ENCODE results near the gene EEF2.

EEF2 gene

DNA sequence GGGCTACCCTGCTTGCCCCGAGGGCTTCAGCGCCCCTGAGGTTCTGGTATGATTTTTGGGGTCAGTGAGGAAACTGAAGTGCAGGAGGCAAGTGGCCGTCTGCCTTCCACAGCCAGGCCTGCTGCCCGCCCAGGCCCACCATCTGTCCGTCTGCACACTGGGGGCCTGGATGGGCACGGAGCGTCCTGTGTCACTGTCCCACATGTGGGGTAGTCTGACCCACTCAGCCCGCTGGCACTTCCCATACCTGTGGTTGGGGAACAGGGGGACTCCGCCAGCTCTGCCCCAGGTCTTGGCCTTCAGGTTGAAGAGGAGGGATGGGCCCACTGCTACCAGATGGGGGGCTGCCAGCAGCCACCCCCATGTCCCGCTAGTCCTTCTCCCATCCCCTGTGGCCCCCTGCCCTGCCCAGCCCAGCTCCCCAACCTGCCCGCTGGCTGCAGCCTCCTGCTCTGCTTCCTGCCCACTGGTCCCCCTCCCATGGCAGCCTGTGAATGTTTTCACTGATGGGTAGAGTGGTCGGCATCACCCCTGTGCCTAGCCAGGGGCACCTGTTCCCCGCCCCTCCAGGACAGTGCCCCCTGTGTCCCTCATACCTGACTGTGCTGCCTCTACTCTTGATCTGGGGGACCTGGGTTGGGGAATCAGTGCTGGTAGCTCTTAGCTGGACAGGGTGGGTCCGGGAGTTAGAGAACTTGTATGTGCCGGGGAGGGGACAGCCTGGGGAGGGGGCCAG lies 31.8 kb upstream of the EEF2 start:
- H3K27me3 ChIP-seq (ENCODE audit: insufficient read depth, low read depth, severe bottlenecking) = no peaks in the 10 kb centered on the region
- TF ChIP-seq, protein P1, sequence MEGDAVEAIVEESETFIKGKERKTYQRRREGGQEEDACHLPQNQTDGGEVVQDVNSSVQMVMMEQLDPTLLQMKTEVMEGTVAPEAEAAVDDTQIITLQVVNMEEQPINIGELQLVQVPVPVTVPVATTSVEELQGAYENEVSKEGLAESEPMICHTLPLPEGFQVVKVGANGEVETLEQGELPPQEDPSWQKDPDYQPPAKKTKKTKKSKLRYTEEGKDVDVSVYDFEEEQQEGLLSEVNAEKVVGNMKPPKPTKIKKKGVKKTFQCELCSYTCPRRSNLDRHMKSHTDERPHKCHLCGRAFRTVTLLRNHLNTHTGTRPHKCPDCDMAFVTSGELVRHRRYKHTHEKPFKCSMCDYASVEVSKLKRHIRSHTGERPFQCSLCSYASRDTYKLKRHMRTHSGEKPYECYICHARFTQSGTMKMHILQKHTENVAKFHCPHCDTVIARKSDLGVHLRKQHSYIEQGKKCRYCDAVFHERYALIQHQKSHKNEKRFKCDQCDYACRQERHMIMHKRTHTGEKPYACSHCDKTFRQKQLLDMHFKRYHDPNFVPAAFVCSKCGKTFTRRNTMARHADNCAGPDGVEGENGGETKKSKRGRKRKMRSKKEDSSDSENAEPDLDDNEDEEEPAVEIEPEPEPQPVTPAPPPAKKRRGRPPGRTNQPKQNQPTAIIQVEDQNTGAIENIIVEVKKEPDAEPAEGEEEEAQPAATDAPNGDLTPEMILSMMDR (IDR thresholded peaks at IDR 0.05; ENCODE audit: low read depth, low read length) = no peak
- no peaks in the 10 kb centered on the region for H3K9me3 ChIP-seq (ENCODE audit: severe bottlenecking)

DNA sequence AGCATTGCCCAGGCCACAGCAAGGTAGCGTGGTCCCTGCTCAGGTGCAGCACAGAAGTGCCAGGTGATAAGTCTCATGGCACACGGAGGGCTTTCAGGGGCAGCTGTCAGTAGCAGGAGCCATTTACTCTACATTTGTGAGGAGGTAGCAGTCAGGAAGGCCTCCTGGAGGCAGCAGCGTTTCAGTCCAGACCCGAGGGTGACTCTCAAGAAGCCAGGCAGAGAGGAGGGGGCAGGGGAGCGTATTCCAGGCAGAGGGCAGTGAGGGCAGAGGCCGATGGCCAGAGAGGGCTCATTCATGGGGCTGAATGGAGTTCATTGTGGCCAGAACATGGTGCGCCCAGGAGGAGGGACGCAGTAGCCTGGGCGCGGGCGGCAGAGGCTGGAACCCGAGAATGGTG lies 31.2 kb upstream of the EEF2 start:
- DNase-seq = no peak
- no peak overlapping the region for H3K4me3 ChIP-seq (ENCODE audit: low read depth, low read length)
- no peaks in the 10 kb centered on the region for H3K9me3 ChIP-seq (ENCODE audit: severe bottlenecking)
- TF ChIP-seq, protein P1 (IDR thresholded peaks at IDR 0.05; ENCODE audit: low read depth, low read length) = no peak
- peaks cover 68% of the 10 kb centered on the region for H3K36me3 ChIP-seq
- no peak overlapping the region for H3K27ac ChIP-seq
- no peaks in the 10 kb centered on the region for H3K27me3 ChIP-seq (ENCODE audit: insufficient read depth, low read depth, severe bottlenecking)

More for the DNA sequence above, 31.8 kb upstream of the EEF2 start:
- Histone ChIP-seq H3K27ac (no peak overlapping the region), H3K36me3 (peaks cover 72% of the 10 kb centered on the region), H3K4me3 (ENCODE audit: low read depth, low read length) (no peak overlapping the region)
- DNase-seq = no peak

DNA sequence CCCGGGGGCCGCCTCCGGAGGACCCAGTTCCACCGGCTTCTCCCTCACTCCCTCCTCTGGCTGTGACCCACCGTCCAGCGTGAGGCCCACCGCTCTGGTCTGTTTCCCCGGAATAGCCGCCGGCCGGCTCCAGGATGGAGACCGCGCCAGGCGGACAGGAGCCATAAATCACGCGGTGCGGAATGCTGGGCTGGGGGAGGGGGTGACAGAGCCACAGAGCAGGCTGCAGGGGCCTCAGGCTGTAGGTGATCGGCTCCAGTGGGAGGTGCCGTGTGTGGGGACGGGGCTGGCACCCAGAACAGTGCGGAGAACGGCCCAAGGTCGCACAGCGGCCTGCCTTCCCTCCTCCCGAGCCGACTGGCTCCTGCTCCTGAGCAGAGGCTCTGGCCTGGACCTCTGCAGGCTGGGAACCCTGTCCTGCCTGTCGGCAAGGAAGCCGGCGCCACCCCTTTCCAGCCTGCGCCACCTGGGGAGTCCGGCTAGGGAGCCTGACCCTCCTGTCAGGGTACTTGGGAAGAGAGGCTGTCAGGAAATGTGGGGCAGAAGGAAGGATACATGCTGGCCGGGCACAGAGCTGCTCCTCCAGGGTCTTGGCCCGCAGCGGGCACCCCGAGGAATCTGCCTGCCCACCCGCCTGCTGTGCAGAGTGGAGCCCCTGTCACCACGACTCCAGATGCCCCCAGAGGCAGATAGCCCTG lies 30.6 kb upstream of the EEF2 start:
- peaks cover 69% of the 10 kb centered on the region for H3K36me3 ChIP-seq
- DNase-seq = no peak

DNA sequence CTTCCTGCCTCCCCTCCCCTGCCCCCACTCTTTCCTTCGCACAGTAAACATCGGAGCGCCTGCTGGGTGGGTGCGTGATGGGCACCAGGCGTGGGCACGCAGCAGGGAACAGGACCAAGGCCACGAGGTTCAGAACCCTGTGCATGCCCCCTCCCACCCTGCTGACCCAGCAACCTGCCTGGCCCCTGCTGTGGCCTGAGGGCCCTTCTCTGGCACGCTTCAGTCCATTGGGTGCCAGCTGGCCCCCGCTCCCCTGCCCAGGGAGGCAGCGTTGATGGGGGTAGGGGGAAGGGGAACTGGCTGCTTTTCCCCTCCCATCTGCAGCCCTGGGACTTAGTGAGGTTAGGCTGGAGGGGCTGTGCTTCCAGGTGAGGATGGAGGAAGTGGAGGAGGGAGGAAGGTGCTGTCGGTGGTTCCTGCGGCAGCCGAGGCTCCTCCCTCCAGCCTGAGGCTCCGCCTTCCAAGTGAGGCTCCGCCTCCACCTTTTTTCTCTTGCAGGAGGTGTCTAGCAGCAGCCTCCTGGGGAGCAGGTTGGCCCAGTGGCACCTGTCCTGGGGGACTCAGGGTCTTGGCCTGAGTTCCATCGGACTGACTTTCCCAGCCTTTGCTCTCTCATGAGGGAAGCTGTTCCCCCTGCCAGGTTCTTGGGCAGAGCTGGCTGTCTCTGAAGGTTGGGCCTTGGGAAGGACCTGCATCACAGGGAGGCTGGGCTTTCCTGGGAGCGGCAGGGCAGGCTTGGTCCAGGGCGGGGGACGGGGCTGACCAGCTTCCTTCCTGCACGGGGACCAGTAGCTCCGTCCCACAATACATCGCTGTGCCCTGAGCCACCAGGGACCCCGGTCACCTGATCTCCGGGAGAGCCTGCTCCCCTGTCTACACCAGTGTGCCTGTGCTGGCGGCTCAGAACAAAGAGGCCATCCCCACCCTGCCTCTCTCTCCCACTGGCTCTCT lies 29.6 kb upstream of the EEF2 start:
- Histone ChIP-seq H3K27me3 (ENCODE audit: insufficient read depth, low read depth, severe bottlenecking) (no peaks in the 10 kb centered on the region), H3K36me3 (peaks cover 71% of the 10 kb centered on the region), H3K4me3 (ENCODE audit: low read depth, low read length) (no peak overlapping the region), H3K27ac (no peak overlapping the region), H3K9me3 (ENCODE audit: severe bottlenecking) (no peaks in the 10 kb centered on the region)
- no peak for DNase-seq
- TF ChIP-seq, protein P1 (IDR thresholded peaks at IDR 0.05; ENCODE audit: low read depth, low read length) = no peak

More for the DNA sequence above, 30.6 kb upstream of the EEF2 start:
- no peaks in the 10 kb centered on the region for H3K9me3 ChIP-seq (ENCODE audit: severe bottlenecking)
- no peak overlapping the region for H3K4me3 ChIP-seq (ENCODE audit: low read depth, low read length)
- H3K27me3 ChIP-seq (ENCODE audit: insufficient read depth, low read depth, severe bottlenecking) = no peaks in the 10 kb centered on the region
- TF ChIP-seq, protein P1 (IDR thresholded peaks at IDR 0.05; ENCODE audit: low read depth, low read length) = no peak
- H3K27ac ChIP-seq = no peak overlapping the region

DNA sequence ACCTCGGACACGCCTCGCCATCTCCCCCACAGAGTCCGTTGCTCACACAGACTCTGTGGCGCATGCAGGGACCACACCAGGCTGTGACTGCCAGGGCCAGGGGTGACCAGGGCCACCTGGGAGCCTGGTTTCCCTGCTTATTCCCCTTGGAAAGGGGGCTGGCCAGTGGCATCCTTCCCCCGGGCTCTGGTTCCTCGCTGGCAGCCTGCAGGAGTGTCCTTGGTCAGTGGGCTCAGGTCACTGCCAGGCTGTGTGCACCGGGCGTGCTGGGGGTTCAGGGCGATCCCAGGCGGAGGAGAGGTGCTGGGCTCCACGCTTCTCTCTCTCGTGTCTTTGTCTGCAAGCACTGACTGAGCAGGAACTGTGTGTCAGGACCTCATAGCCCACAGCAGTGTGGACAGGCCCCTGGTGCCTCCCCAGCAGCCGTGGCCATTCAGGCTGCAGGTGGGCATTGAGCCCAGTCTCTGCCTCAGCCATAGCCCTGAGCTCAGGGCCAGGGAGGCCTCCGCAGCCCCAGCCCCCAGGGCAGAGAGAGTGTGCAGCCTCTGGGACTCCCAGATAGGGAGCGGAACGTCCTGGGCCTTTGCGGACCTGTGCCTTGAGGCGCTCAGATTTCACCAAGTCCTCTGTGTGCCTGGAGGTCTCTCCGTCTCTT lies 28.8 kb upstream of the EEF2 start:
- Histone ChIP-seq H3K27ac (no peak overlapping the region), H3K4me3 (ENCODE audit: low read depth, low read length) (no peak overlapping the region), H3K9me3 (ENCODE audit: severe bottlenecking) (no peaks in the 10 kb centered on the region), H3K36me3 (peaks cover 70% of the 10 kb centered on the region), H3K27me3 (ENCODE audit: insufficient read depth, low read depth, severe bottlenecking) (no peaks in the 10 kb centered on the region)
- TF ChIP-seq, protein P1 (IDR thresholded peaks at IDR 0.05; ENCODE audit: low read depth, low read length) = no peak
- no peak for DNase-seq

Measured in WERI-Rb-1 (cell line).